Thyroid gland (tissue), 4 donors: ENCODE results near the gene NRARP.

ENCODE experiments used
- POLR2A ChIP-seq, 2 donors: fragments of 450-650 bp; IDR thresholded peaks; one replicate each; pipeline ENCODE4 v1.6.1; 2017; ENCODE audit warnings: antibody characterized with exemption in 2 of 2, mild to moderate bottlenecking in 2 of 2, moderate library complexity in 1 of 2
- TF ChIP-seq, protein P1 (sequence below), 6 experiments: fragments of 200-600 bp in 3 of 6; fragments of 450-650 bp in 3 of 6; sonication (generic) in 3 of 6; IDR thresholded peaks; one replicate each; pipeline ENCODE4 v1.5.1; 2016 to 2019; ENCODE audit warnings: antibody characterized with exemption in 6 of 6, mild to moderate bottlenecking in 2 of 6, inconsistent platforms in 1 of 6, moderate library complexity in 1 of 6

DNA sequence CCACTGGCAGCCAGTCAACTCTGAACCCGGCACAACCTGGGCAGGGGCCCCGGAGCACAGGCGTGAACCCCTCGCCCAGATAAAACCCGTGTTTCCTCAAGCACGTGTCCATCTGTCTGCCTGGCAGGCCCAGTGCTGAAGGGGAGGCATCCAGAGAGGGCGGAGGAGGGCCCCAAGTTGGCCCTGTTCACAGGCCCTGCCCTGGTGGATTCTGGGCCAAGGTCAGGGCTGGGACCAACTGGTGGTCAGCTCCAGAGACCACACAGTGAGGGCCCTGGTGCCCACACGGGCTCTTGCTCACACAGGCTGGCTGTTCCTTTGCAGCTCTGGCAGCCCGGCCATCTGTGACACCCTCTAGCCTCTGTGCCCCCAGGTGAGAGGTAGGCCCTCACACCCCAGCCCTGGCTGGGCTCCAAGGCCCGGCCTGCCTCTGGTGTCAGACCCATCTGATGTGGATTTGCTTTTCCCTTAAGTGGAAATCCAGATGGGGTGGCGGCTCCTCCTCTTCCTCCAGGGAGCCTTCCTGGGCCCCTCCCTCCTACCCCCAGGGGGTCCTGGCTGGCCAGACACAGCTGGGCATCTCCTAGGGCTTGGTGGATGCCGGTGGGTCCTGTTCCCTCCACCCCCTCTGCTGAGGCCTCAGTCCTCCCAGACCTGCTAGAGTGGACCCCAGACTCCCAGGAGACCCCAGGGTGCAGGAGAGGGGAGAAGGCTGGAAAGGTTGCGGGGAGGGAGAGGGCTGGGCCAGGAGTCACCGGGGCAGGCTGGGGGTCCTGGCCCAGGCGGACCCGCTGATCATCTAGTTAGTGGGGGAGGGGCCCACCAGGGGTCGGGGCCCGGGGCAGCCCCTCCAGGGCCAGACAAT lies 51.5 kb downstream of the NRARP start:
- TF ChIP-seq POLR2A (IDR thresholded peaks at IDR 0.05), result no peak
- TF ChIP-seq, protein P1, sequence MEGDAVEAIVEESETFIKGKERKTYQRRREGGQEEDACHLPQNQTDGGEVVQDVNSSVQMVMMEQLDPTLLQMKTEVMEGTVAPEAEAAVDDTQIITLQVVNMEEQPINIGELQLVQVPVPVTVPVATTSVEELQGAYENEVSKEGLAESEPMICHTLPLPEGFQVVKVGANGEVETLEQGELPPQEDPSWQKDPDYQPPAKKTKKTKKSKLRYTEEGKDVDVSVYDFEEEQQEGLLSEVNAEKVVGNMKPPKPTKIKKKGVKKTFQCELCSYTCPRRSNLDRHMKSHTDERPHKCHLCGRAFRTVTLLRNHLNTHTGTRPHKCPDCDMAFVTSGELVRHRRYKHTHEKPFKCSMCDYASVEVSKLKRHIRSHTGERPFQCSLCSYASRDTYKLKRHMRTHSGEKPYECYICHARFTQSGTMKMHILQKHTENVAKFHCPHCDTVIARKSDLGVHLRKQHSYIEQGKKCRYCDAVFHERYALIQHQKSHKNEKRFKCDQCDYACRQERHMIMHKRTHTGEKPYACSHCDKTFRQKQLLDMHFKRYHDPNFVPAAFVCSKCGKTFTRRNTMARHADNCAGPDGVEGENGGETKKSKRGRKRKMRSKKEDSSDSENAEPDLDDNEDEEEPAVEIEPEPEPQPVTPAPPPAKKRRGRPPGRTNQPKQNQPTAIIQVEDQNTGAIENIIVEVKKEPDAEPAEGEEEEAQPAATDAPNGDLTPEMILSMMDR (IDR thresholded peaks at IDR 0.05), result no peak
